Measurements from ENCODE around the gene BCL6B. TPM values are rescaled to one million over a fixed set of nuclear protein-coding genes. Genes with fewer than 3 reads are reported as not detected.
A peak's percentile ranks its signal among the peaks of the same experiment; 100 is the strongest.

The BCL6B gene
- total and polyA plus RNA-seq, 2 experiments from 2014 or later: 0.53 to 1.1 TPM

DNA sequence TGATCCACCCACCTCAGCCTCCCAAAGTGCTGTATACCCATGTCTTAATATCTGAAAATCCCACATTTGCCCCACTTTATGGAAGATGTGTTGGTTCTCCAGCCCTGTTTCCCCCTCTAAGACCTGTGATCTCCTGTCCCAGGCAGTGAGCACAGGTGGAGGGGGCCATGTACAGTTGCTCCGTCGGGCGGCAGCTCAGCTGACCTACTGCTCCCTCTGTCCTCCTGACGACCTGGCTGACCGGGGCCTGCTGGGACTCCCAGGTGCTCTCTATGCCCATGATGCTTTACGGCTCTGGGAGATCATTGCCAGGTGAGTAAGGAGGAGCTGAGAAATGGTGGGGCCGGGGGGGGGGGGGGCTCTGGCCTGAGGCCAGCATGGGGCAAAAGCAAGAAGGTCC lies 17.1 kb upstream of the BCL6B start:
- Histone ChIP-seq H3K4me2 (no peak overlapping the region), H3K9me3 (ENCODE audit: low read depth) (no peaks in the 10 kb centered on the region), H4K20me1 (ENCODE audit: insufficient read depth, poor library complexity, severe bottlenecking) (peaks cover 4% of the 10 kb centered on the region), H3K27ac (no peak overlapping the region), H3K4me3 (no peak overlapping the region), H3K4me1 (ENCODE audit: insufficient read depth) (no peaks in the 10 kb centered on the region), H3K36me3 (replicated peaks; ENCODE audit: insufficient read depth, low read depth) (no peaks in the 10 kb centered on the region), H3K27me3 (no peaks in the 10 kb centered on the region), H2AFZ (no peak overlapping the region), H3K79me2 (peaks cover 42% of the 10 kb centered on the region), H3K9me2 (replicated peaks; ENCODE audit: insufficient read depth) (no peaks in the 10 kb centered on the region)
- no peak for DNase-seq (ENCODE audit: low spot score)
- 84% methylated on average over 6 of the region's 7 CpGs for WGBS (ENCODE audit: low lambda C conversion rate, missing lambda C conversion rate)
- TF ChIP-seq, protein P1, sequence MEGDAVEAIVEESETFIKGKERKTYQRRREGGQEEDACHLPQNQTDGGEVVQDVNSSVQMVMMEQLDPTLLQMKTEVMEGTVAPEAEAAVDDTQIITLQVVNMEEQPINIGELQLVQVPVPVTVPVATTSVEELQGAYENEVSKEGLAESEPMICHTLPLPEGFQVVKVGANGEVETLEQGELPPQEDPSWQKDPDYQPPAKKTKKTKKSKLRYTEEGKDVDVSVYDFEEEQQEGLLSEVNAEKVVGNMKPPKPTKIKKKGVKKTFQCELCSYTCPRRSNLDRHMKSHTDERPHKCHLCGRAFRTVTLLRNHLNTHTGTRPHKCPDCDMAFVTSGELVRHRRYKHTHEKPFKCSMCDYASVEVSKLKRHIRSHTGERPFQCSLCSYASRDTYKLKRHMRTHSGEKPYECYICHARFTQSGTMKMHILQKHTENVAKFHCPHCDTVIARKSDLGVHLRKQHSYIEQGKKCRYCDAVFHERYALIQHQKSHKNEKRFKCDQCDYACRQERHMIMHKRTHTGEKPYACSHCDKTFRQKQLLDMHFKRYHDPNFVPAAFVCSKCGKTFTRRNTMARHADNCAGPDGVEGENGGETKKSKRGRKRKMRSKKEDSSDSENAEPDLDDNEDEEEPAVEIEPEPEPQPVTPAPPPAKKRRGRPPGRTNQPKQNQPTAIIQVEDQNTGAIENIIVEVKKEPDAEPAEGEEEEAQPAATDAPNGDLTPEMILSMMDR (IDR thresholded peaks at IDR 0.05; ENCODE audit: poor library complexity): no peak
- TF ChIP-seq EZH2phosphoT487 (IDR thresholded peaks at IDR 0.05; ENCODE audit: low read depth, severe bottlenecking, unreplicated experiment) (no peak), EZH2 (IDR thresholded peaks at IDR 0.05; ENCODE audit: borderline replicate concordance) (no peak)

DNA sequence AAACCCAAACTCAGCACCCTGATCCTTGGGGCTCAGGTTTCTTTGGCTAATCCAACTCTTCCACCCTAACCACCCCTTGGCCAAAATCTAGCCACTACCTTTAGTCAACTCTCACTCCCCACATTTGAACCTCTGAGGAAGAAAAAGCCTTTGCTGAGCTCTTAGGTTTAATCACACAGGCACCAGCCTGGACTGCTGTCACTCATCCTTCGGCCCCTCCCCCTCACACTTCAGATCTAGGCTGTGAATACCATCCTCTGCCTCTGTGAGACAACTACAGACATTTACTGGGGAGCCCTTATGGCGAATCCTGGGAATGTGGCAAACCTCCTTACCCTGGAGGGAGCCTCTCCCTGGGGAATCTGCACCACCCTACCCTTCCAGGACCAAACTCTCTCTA lies 15.7 kb upstream of the BCL6B start:
- H3K9me3 ChIP-seq (ENCODE audit: low read depth): no peaks in the 10 kb centered on the region
- DNase-seq (ENCODE audit: low spot score): no peak
- 96% methylated on average over 2 of the region's 2 CpGs for WGBS (ENCODE audit: low lambda C conversion rate, missing lambda C conversion rate)
- TF ChIP-seq EZH2 (IDR thresholded peaks at IDR 0.05; ENCODE audit: borderline replicate concordance) (no peak), EZH2phosphoT487 (IDR thresholded peaks at IDR 0.05; ENCODE audit: low read depth, severe bottlenecking, unreplicated experiment) (no peak)
- TF ChIP-seq, protein P1 (IDR thresholded peaks at IDR 0.05; ENCODE audit: poor library complexity): no peak
- no peak overlapping the region for H3K27ac ChIP-seq
- no peaks in the 10 kb centered on the region for H3K9me2 ChIP-seq (replicated peaks; ENCODE audit: insufficient read depth)
- H3K79me2 ChIP-seq: peaks cover 54% of the 10 kb centered on the region
- no peaks in the 10 kb centered on the region for H3K27me3 ChIP-seq
- no peak overlapping the region for H3K4me2 ChIP-seq
- H2AFZ ChIP-seq: no peak overlapping the region
- H3K36me3 ChIP-seq (replicated peaks; ENCODE audit: insufficient read depth, low read depth): no peaks in the 10 kb centered on the region
- peaks cover 4% of the 10 kb centered on the region for H4K20me1 ChIP-seq (ENCODE audit: insufficient read depth, poor library complexity, severe bottlenecking)
- peaks cover 5% of the 10 kb centered on the region for H3K4me1 ChIP-seq (ENCODE audit: insufficient read depth)
- H3K4me3 ChIP-seq: no peak overlapping the region

GRCh38 chr17:7010523-7010922 lies 12.3 kb upstream of the BCL6B start:
- no peak overlapping the region for H3K4me3 ChIP-seq
- H3K4me1 ChIP-seq (ENCODE audit: insufficient read depth): peaks cover 8% of the 10 kb centered on the region
- no peaks in the 10 kb centered on the region for H3K27me3 ChIP-seq
- WGBS (ENCODE audit: low lambda C conversion rate, missing lambda C conversion rate): 98% methylated on average over 2 of the region's 2 CpGs
- H4K20me1 ChIP-seq (ENCODE audit: insufficient read depth, poor library complexity, severe bottlenecking): no peaks in the 10 kb centered on the region
- no peak overlapping the region for H3K27ac ChIP-seq
- H3K36me3 ChIP-seq (replicated peaks; ENCODE audit: insufficient read depth, low read depth): no peaks in the 10 kb centered on the region
- no peaks in the 10 kb centered on the region for H3K9me3 ChIP-seq (ENCODE audit: low read depth)
- peaks cover 61% of the 10 kb centered on the region for H3K79me2 ChIP-seq
- no peaks in the 10 kb centered on the region for H3K9me2 ChIP-seq (replicated peaks; ENCODE audit: insufficient read depth)
- DNase-seq (ENCODE audit: low spot score): no peak
- TF ChIP-seq EZH2phosphoT487 (IDR thresholded peaks at IDR 0.05; ENCODE audit: low read depth, severe bottlenecking, unreplicated experiment) (no peak), EZH2 (IDR thresholded peaks at IDR 0.05; ENCODE audit: borderline replicate concordance) (no peak)
- TF ChIP-seq, protein P1 (IDR thresholded peaks at IDR 0.05; ENCODE audit: poor library complexity): no peak
- peak overlapping the region; percentile 90 for H3K4me2 ChIP-seq
- H2AFZ ChIP-seq: no peak overlapping the region

DNA sequence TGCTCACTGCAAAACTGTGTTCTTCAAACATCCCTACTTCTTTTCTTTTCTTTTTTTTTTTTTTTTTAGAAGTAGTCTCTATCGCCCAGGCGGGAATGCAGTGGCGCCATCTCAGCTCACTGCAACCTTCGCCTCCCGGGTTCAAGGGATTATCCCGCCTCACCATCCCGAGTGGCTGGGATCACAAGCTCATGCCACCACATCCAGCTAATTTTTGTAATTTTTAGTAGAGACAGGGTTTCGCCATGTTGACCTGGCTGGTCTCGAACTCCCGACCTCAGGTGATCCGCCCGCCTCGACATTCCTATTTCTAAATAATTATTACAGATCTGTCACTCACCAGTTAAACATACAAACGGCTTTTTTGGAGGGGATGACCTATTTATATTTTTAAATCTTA lies 11.4 kb upstream of the BCL6B start:
- no peak for DNase-seq (ENCODE audit: low spot score)
- Histone ChIP-seq H3K9me2 (replicated peaks; ENCODE audit: insufficient read depth) (no peaks in the 10 kb centered on the region), H3K27ac (peak overlapping the region; percentile 99), H2AFZ (peak overlapping the region; percentile 87), H4K20me1 (ENCODE audit: insufficient read depth, poor library complexity, severe bottlenecking) (no peaks in the 10 kb centered on the region), H3K4me3 (peak overlapping the region; percentile 93), H3K9me3 (ENCODE audit: low read depth) (no peaks in the 10 kb centered on the region), H3K27me3 (no peaks in the 10 kb centered on the region), H3K36me3 (replicated peaks; ENCODE audit: insufficient read depth, low read depth) (no peaks in the 10 kb centered on the region), H3K4me1 (ENCODE audit: insufficient read depth) (peaks cover 12% of the 10 kb centered on the region), H3K79me2 (peaks cover 61% of the 10 kb centered on the region), H3K4me2 (peak overlapping the region; percentile 90)
- TF ChIP-seq, protein P1 (IDR thresholded peaks at IDR 0.05; ENCODE audit: poor library complexity): no peak
- TF ChIP-seq EZH2 (IDR thresholded peaks at IDR 0.05; ENCODE audit: borderline replicate concordance) (no peak), EZH2phosphoT487 (IDR thresholded peaks at IDR 0.05; ENCODE audit: low read depth, severe bottlenecking, unreplicated experiment) (no peak)
- 65% methylated on average over 12 of the region's 14 CpGs for WGBS (ENCODE audit: low lambda C conversion rate, missing lambda C conversion rate)

Data from hepatocyte (in vitro differentiated cells).